Activated T-helper 1 cell treated with Interleukin-2 at 50 U/mL for 16 hours (primary cell): ENCODE measurements around the gene ATL3.
A peak's percentile ranks its signal among the peaks of the same experiment; 100 is the strongest.
"Not testable (repeated sequence)": the region's sequence is repeated elsewhere in the genome, so short reads cannot be mapped to it uniquely, and the experiment has no call there.

Experiments used
- DNase-seq: peaks from one replicate; pipeline ENCODE4 v3.0.0-alpha.2; 2020; ENCODE audit warnings: low read depth

Gene ATL3

DNA sequence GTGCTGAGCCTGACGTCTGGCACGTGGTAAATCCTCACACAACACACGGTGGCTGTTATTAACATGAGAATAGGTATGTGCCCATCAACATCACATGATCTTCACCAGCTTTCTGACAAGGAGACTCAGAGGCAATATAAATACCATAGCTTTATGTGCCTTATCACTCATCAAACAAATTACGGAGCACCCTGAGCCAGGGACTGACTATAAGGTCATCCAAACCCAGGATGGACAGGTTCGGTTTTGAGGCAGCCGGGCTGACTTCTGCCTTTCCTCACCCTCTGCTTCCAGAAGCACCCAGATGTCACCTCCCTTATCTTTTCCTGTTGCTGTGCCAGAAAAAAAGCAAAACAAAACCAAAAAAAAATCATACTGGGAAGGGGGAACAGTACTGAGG, 51.2 kb downstream of the ATL3 start:
- DNase-seq, result no peak

DNA sequence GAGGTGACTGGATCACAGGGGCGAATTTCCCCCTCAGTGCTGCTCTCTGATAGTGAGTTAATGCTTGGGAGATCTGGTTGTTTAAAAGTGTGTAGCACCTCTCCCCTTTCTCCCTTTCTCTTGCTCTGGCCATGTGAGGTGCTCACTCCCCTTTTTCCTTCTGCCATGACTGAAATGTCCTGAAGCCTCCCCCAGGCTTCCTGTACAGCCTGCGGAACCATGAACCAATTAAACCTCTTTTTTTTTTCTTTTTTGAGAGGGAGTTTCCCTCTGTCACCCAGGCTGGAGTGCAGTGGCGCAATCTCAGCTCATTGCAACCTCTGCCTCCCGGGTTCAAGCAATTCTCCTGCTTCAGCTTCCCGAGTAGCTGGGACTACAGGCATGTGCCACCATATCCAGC, 53.5 kb downstream of the ATL3 start:
- not testable (repeated sequence) for DNase-seq

DNA sequence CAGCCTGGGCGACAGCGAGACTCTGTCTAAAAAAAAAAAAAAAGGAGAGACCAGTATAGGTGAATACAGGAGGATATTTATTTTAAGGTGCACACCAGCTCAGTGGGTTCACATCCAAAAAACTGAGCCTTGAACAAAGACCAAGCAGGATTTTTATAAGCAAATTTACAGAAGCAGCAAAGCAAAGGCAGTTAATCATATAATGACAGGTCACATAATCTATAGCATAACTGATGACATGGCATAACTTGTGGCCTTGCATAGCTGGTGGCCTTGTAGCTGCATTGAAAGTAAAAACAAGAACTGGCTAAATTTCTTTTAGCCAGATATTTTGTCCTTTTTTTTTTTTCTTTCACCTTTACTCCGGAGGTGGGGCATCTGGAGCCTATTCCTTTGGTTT, 54.2 kb downstream of the ATL3 start:
- no peak for DNase-seq

DNA sequence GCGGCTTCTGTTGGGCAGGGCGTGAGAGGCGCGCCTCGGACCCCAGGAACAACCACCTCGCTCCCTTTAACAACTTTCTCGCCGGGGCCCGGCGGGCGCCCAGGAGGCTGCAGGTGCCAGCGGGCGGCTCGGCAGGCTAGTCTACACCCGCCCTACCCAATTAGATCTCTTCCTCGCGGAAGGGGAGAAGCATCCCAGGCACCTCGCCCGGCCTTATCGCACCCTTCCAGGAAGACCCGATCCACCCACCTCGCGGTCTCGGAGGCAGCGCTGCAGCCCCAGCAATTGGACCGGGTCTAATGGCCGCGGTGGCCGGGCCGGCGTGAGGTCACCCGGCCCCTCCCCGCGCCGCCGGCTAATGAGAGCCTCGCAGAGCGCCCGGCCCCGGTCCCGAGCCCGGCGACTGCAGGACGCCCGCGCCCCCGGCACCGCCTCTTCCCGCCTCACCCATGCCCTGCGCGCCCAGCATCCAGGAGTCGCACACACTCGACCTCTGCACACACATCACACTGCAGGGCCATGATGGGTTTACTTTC, 57.0 kb downstream of the ATL3 start, which contains the start of gene PLAAT3:
PLAAT3 (minus strand) TSS at position 298 of the 536 bp plus-strand sequence. CDS start 419 bp downstream, outside the sequence.
- peak; percentile 4 for DNase-seq

DNA sequence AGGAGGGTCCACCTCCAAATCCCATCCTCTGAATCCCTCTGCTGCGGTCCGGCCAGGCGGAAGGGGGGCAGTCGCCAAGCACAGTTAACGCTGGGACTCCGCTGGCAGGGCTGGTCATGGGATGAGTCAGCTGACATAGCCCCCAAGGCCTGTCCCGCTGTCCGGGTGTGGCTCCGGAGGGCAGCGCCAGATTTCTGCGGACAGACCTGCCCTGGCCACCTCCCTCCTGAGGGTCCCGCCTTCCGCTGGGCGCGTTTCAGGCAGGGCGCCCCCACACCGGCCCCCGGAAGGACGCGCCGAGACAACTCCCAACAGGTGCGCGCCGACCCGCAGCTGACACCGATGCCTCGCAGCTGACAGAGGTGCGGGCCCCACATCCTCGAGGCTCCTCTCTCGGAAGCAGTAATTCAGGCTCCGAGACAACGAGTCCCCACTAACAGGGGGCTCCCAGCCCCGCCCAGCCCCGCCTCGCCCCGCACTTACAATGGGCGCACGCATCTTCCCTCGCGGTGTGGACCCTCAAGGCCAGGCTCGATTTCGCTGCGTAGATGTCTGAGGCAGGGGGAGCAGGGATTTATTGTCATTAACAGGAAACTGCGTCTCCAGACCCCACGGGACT, 57.5 kb downstream of the ATL3 start:
- DNase-seq, result peak; percentile 24

DNA sequence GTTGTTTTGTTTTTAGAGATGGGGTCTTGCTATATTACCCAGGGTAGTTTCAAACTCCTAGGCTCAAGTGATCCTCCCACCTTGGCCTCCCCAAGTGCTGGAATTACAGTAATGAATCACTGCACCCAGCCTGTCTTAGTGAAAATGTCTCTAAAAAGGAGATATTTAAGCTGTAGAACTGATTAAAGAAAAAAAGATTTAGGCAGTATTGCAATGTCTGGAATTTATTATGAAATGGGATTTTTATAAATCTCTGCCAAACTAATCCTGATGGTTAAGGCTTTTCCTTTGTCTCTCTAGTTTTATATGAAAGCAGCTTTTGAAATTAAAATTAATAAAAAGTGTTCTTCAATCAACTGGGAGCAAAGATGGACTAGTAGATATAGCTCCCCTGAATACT, 59.0 kb downstream of the ATL3 start:
- no peak for DNase-seq

DNA sequence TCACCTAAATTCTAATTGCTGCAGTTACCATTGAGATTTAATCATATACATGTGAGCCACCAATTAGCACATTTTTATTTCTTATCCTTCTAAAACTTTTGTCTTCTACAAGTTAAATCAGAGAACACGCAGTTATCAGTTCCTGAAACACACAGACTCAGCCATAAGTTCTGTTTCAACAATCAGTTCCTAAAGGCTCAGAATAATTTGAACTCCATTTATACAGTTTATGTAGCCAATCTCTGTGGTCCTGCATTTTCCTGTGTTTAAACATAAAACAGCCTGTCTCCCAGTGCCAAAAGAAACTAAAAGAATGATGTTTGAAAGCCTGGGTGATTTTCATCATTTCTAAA, 59.8 kb downstream of the ATL3 start:
- no peak for DNase-seq

DNA sequence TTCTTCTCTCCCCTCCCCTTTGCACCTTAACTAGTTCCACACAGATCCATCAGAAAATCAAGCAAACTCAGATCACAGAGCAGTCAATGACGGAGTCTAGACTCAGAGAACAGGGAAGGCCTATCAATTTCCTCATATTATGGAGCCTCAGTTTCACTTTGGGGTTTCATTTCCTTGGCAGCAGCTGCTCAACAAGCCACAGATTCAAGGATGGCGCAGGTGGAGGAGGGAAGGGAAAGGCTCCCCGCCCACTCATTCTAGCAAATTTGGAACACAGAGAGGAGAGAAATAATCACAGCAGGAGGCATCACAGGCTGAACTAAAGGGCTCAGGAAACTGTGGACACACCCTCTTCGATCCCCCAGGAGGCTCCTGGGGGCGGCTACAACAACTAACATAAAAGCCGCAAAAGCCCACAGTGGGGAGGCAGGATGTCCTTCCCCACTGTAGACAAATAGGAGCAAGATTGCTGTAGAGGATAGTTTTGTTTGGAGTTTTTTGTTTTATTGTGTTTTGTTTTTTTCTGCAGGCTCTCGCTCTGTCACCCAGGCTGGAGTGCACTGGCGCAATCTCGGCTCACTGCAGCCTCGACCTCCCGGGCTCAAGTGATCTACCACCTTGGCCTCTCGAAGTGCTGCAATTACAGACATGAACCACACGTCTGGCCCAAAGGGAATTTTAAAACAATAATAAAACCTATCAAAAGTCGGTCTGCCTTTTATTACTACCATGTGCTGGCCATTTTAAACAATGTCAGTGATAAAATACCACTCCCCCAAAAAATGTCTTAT, 60.4 kb downstream of the ATL3 start:
- no peak for DNase-seq

DNA sequence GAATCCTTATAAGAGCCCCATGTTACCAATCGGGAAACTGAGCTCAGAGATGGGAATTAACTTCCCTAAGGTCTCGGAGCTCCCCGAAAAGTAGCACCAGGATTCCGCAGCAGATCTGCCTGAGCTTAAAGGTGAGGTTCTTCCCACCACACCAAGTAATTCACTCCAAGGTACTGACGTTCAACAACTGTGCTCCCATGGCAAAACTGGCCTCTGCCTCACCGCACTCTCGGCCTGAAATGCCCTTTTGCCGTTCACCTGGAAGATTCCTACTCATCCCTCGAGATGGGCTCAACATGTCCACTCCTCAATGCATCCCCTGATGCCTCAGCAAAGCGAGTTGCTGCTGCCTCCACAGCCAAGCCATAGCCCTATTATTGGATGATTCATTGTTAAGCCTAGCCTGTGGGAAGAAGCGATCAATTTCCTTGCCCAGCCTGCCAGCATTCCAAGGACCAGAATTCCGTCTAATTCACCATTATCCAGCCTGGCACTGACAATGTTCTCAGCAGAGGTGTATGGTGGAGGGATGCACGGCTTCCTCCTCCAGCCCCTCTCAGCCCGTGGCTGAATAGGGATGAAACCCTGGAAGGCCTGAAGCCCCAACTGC, 61.1 kb downstream of the ATL3 start:
- DNase-seq, result no peak

DNA sequence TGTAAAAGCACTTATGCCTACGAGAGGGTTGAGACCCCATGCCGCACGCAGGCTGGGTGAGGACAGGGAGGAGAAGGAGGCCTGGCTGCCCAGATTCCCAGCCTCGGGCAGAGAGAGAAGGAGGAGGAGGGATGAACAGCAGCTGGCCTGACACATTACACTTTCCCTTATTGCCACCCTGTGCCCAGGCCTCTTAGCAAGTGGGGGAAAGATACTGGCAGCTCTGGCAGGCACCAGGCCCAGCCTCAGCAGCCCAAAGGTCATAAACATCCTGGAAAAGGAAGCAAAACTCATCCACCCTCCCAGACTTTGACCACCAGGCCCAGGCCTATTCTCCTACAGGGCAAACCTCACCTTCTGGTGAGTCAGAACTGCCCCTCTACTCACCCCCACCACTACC, 61.6 kb downstream of the ATL3 start:
- DNase-seq, result no peak

DNA sequence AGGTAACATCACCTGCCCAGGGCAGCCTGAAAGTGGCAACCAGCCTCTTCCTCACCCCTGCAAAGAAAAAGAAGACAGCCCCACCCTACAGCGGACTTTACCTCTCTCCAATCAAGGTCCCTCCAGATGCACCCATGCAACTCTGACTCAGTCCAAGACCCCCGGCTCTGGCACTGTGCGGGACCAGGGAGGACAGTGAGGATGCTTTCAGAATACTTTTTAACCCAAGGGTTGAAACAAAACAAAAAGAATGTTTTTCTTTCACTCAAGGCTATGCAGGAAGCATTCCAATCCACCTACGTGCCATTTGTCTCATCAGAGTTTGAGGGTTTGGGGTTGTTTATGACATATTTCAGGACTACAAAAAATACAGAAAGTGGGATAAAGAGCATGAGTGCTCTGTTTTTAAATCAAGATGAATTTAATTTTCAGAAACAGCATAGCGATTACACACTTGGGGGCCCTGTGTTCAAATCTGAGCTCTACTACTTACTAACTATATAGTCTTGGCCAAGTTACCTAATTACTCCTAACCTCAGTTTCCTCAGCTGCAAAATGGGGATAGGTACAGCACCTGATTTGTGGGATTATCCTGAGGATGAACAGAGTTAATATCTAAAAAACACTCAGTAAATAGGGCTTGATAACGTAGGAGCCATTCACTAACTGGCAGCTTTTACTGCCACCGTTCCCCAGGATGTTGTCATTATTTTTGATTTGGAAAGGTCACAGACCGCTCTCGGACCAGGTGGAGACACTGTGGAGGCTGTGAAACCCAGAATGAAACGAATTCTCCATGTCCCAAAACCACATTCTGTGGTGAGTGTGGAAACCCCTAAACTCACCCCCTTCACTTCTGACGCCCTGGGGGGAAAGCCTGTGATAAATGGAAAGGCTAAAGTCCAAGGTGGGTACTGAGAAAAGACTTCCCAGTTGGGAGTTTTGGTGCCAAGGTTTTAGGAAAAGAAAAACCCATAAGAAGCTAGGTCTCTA, 62.5 kb downstream of the ATL3 start:
- DNase-seq, result no peak

DNA sequence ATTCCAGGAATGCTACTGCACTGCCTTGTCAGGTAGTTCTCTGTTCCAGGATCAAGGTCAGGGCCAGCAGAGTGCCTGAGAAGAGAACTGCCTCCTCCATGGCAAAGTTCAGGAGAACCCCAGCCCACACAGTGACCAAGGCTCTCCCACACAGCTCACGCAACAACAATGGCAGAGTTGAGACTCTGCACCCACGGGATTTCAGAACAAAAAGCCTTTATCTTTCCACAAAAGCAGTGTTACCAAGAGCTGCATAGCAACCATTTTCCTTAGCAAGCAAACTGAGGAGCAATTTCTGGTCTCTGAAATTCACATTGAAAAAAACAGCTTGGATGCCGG, 68.0 kb downstream of the ATL3 start:
- no peak for DNase-seq

DNA sequence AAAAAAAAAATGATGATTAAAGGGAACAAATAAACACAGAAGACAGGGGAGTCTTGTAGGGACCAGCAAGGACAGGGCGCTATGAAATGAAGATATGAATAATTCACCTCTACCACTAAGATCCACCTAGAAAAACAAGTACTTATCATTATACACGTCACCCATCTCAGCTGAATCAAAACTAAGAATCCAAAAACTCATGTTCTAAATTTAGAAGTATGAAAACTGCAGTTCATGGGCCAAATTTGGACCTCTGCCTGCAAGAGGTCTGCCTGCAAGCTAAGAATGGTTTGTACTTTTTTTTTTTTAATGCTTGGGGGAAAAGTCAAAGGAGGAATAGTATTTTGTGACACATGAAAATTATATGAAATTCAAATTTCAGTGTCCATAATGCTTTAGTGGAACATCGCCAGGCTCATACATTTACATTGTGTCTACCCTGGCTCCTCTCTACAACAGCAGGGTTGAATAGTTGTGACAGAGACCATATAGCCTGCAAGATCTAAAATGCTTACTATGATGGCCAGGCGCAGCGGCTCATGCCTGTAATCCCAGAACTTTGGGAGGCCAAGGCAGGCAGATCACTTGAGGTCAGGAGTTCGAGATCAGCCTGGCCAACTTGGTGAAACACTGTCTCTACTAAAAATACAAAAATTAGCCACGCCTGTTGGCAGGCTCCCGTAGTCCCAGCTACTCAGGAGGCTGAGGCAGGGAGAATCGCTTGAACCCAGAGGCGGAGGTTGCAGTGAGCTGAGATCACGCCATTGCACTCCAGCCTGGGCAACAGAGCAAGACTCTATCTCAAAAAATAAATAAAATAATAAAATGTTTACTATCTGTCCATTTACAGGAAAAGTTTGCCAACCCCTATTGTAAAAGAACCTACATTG, 68.6 kb downstream of the ATL3 start:
- DNase-seq, result not testable (repeated sequence)

DNA sequence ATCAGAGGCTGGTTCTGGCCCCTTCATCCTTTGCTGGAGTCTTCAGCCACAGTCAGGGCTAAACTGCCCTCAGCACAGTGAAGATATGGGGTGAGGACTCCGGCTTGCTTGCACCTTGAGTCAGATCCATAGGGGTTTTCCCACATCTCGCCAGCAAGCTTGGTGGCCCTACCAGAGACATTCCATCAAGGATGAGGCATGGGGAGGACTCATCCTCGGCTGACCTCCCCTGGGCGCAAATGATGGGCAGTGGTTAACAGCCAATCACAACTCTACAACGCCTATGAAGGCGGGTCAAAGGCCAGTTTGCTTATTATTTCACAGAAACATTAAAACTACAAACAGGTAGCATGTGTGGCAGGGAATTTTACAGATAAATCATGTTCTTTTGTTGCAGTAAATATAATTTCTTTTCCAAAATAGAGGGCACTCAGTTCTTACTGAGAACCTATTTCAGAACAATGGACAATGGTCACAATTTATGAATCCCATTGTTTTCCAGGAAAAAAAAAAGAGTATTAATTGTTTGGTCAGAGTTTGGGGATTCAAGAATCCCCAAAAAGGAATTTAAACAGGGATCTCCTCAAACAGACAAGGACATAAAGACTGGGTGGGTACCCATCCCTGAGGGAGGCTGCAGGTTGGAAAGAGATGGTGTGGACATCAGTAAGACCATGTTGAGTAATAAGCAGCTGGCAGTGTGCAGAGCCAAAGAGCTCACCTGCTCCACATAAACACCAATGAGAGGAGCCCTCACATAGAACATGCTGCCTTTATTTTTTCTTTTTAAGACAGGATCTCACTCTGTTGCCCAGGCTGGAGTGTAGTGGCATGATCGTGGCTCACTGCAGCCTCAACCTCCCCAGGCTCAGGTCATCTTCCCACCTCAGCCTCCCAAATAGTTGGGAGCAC, 71.7 kb downstream of the ATL3 start:
- no peak for DNase-seq

DNA sequence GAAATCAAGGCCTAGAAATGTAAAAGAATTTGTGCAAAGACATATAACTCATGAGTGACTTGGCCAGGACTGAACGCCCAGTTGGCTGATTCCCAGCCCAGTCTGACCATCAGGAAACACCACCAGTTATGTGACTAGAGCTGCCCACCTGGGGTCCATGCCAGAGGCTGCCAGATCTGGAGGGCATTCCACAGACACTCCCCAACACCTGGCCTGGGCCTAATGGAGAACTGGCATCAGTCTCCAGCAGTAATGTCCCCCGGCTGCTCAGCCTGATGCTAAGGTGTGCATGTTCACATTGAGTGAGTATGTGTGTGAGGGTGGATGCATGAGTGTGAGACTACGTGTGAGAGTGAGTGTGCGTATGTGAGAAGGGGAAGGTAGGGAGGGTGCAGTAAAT, 72.6 kb downstream of the ATL3 start:
- no peak for DNase-seq

DNA sequence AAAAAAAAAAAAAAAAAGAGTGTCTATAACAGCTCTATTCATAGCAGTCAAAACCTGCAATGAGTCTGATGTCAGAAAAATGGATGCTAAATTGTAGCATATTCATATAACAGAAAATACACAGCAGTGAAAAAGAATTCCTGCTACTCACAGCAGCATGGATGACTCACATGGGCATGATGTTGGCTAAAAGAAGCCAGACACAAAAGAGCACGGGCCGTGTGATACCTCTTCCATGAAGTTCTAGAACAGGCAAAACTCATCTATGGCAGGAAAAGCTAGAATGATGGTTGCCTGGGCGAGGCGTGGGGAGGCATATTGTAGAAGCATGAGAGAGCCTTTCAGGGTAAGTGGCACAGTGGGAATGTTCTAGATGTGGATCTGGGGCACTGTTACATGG, 75.9 kb downstream of the ATL3 start:
- DNase-seq, result no peak

DNA sequence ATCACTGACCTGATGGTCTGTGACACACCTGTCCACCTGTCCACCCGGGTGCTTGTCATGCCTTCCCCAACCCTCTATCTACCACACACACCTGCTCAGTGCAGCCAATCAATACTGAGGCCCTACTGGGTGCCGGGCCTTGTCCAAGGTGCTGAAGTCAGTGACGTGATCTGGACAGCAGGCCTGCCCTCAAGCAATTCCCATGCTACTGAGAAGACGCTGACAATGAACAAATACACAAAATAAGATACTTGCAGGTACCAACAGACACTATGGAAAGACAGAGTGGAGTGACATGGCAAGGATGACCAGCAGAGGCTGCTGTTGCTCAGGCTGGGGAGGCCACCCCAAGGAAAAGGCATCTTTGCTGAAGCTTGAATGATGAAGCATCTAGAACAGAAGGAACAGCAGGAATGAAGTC, 78.2 kb downstream of the ATL3 start:
- DNase-seq, result no peak

DNA sequence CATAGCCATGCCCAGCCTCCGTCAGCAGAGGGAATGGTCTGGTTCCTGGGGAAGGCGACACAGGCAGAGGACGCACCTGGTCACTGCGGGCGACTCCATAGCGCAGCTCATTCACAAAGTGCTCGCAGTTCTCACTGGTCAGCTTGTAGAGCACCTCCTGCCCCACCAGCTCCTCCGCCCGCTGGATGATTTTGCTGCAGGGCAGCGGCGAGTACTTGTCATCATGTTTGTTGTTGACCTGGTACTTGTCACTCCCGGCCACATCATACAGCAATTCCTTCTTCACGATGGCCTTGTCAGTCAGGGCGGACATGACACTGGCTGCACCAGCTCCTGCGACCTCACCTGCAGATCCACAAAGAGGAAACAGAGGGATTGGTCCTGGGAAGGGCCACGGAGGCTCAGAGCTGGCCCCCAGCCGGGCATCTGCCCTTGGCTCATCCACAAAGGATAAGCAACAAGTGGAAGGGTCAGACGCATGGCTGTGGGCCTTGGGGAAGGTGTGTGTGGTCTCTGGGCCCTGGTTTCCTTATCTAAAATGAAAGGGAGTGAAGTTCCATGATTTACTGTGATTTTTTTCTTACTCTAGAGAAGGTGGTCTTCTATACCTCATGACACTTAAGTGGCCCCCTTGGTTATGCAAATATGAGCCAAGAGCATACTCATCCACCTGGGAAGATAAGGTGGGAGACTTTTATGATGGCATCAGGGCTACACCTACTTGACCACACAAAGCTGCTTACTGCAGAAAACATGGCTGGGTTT, 81.0 kb downstream of the ATL3 start:
- DNase-seq, result no peak

DNA sequence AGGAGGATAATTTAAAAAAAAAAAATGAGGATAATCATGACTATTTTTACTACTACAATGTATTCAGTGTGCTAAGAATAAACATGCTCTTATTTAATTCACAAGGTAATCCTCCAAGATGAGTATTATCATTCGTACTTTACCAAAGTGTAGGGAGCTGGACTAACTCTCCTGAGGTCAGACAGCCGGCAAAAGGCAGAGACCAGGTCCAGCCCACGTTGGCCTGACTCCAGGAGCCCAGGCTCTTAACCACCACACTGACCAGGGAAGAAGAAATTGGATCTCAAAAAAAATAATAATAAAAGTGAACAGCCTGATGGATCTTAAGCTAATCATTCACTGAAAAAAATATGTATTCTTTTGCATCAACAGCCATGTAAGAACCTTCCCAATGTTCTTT, 82.2 kb downstream of the ATL3 start:
- DNase-seq, result no peak
